Lung (tissue), 12 donors: ENCODE measurements around the gene OGFR. TPM values are rescaled to one million over a fixed set of nuclear protein-coding genes. Genes with fewer than 3 reads are reported as not detected.
"Not testable (repeated sequence)": the region's sequence is repeated elsewhere in the genome, so short reads cannot be mapped to it uniquely, and the experiment has no call there.

Experiments used
- ATAC-seq: fragments of 200-7000 bp; cut with Tn5 transposase; one replicate; pipeline ENCODE4 v1.9.1; 2020; ENCODE audit warnings: moderate number of reproducible peaks; ENCODE audit not compliant: insufficient read depth, low FRiP score
- DNase-seq, 3 donors: peaks; one replicate each; pipeline ENCODE4 v3.0.0-alpha.2; 2013 to 2017
- H3K27ac ChIP-seq, 2 donors: one replicate each; pipeline ENCODE4 v1.5.1; 2013; ENCODE audit warnings: mild to moderate bottlenecking in 2 of 2, moderate library complexity in 2 of 2, control low read depth in 1 of 2, inconsistent platforms in 1 of 2, low read depth in 1 of 2, low read length in 1 of 2
- H3K27me3 ChIP-seq, 3 donors: one replicate each; pipeline ENCODE4 v1.5.1; 2013; ENCODE audit warnings: low read length in 2 of 3; ENCODE audit not compliant: control insufficient read depth in 3 of 3, insufficient read depth in 3 of 3
- H3K36me3 ChIP-seq, 4 donors: one replicate each; pipeline ENCODE4 v1.5.1; 2013; ENCODE audit warnings: low read length in 4 of 4, mild to moderate bottlenecking in 1 of 4, moderate library complexity in 1 of 4; ENCODE audit not compliant: control insufficient read depth in 4 of 4, insufficient read depth in 4 of 4
- H3K4me1 ChIP-seq, 5 donors: one replicate each; pipeline ENCODE4 v1.5.1; 2013; ENCODE audit warnings: low read length in 5 of 5, mild to moderate bottlenecking in 2 of 5, moderate library complexity in 1 of 5; ENCODE audit not compliant: control insufficient read depth in 5 of 5, insufficient read depth in 5 of 5
- H3K4me3 ChIP-seq: one replicate; pipeline ENCODE4 v1.5.1; 2013; ENCODE audit warnings: mild to moderate bottlenecking, control low read depth, moderate library complexity
- H3K9ac ChIP-seq, 2 donors: one replicate each; pipeline ENCODE4 v1.5.1; 2013; ENCODE audit warnings: low read length in 2 of 2, control low read depth in 1 of 2; ENCODE audit not compliant: insufficient read depth in 1 of 2
- H3K9me3 ChIP-seq, 4 donors: one replicate each; pipeline ENCODE4 v1.5.1; 2013; ENCODE audit warnings: low read length in 3 of 4, mild to moderate bottlenecking in 1 of 4, moderate library complexity in 1 of 4; ENCODE audit not compliant: control insufficient read depth in 4 of 4, insufficient read depth in 3 of 4
- WGBS, 2 donors: extraction: QIAGEN DNeasy Blood & Tissue Kit; methylation state at CpG; one replicate each; pipeline ENCODE4 v1.1.7; 2013; 5-methylcytosine and 5-hydroxymethylcytosine counted together
- polyA plus RNA-seq, 2 donors: library from polyadenylated mRNA; stranded (reverse); fragments of 200-250 nt; gene quantifications; one replicate each; pipeline ENCODE4 v1.2.1, GENCODE V29; 2013
- total RNA-seq, 2 donors: library from RNA; depleted of rRNA in 1 of 2; stranded (reverse); fragments of >200 nt in 1 of 2; gene quantifications; one replicate each; pipeline ENCODE4 v1.2.1, GENCODE V29; 2014 to 2021
- TF ChIP-seq, protein P1 (sequence below): IDR thresholded peaks from 2 replicates; pipeline ENCODE4 v1.5.1; 2012; ENCODE audit warnings: mild to moderate bottlenecking; ENCODE audit errors: control extremely low read depth, extremely low read depth
- donor health status: control.
- donor health status: control.
- donor health status: Bipolar disorder and iron deficiency.
- donor health status: healthy.
- donor health status: DM: yes; HTN: yes; CAD: no.

OGFR gene
- total and polyA plus RNA-seq, 4 donors, result 38.0 to 73.1 (median 63.9) TPM

DNA sequence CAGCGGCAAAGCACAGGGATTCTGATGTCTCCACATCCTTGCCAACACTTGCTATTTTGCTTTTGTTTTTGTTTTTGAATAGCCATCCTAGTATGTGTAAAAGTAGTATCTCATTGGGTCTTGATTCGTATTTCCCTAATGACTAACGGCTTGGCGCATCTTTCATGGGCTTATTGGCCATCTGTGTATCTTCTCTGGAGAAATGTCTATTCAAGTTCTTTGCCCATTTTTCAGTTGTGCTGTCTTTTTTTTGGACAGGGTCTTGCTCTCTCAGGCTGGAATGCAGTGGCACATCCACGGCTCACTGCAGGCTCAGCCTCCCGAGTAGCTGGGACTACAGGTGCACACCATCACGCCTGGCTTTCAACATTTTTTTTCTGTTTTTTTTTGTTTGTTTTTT lies 39.5 kb downstream of the OGFR start:
- no peaks in the 10 kb centered on the region for H3K27me3 ChIP-seq
- 97% methylated on average over 7 of the region's 7 CpGs for WGBS, 2 donors
- ATAC-seq (no peak), DNase-seq (no peak)
- TF ChIP-seq, protein P1, sequence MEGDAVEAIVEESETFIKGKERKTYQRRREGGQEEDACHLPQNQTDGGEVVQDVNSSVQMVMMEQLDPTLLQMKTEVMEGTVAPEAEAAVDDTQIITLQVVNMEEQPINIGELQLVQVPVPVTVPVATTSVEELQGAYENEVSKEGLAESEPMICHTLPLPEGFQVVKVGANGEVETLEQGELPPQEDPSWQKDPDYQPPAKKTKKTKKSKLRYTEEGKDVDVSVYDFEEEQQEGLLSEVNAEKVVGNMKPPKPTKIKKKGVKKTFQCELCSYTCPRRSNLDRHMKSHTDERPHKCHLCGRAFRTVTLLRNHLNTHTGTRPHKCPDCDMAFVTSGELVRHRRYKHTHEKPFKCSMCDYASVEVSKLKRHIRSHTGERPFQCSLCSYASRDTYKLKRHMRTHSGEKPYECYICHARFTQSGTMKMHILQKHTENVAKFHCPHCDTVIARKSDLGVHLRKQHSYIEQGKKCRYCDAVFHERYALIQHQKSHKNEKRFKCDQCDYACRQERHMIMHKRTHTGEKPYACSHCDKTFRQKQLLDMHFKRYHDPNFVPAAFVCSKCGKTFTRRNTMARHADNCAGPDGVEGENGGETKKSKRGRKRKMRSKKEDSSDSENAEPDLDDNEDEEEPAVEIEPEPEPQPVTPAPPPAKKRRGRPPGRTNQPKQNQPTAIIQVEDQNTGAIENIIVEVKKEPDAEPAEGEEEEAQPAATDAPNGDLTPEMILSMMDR, result no peak
- no peak overlapping the region for H3K4me3 ChIP-seq
- no peak overlapping the region for H3K27ac ChIP-seq
- H3K36me3 ChIP-seq, result peaks cover 0 to 8% (median under 1%) of the 10 kb centered on the region in 4 donors
- H3K9me3 ChIP-seq, result no peaks in the 10 kb centered on the region
- H3K9ac ChIP-seq, result no peak overlapping the region
- H3K4me1 ChIP-seq, result no peaks in the 10 kb centered on the region

DNA sequence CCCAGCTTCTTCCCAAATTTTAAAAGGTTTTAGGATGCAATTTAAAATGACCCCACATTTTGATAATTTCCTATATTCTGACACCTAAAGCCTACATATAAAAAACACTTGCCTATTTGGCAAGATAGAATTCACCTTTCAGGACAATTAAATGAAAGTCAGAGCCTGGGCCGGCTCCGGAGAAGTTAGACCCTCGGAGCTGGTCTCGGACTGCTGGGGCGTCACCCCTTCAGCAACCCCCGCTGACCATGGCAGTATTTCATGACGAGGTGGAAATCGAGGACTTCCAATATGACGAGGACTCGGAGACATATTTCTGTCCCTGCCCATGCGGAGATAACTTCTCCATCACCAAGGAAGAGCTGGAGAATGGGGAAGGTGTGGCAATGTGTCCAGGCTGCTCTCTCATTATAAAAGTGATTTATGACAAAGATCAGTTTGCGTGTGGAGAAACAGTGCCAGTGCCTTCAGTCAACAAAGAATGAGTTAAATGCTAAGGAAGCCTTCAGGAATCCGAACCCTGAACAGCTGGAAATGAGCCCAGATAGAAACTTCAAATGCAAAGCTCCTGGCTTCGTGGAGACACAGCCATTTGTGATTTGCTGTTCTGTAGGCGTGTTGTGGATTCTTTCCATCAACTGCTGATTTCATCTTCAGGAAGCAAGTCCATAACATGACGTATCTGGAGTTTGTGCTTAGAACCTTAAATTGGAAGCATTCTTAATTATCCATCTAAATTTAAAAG lies 41.0 kb downstream of the OGFR start:
- TF ChIP-seq, protein P1, result no peak
- Histone ChIP-seq H3K9ac (no peak overlapping the region), H3K4me1 (no peaks in the 10 kb centered on the region), H3K9me3 (no peaks in the 10 kb centered on the region), H3K27ac (no peak overlapping the region), H3K36me3 (peaks cover 0 to 8% (median under 1%) of the 10 kb centered on the region in 4 donors), H3K27me3 (no peaks in the 10 kb centered on the region), H3K4me3 (no peak overlapping the region)
- no peak for DNase-seq
- 95 to 96% methylated on average over 16 of the region's 16 CpGs for WGBS, 2 donors
- no peak for ATAC-seq

DNA sequence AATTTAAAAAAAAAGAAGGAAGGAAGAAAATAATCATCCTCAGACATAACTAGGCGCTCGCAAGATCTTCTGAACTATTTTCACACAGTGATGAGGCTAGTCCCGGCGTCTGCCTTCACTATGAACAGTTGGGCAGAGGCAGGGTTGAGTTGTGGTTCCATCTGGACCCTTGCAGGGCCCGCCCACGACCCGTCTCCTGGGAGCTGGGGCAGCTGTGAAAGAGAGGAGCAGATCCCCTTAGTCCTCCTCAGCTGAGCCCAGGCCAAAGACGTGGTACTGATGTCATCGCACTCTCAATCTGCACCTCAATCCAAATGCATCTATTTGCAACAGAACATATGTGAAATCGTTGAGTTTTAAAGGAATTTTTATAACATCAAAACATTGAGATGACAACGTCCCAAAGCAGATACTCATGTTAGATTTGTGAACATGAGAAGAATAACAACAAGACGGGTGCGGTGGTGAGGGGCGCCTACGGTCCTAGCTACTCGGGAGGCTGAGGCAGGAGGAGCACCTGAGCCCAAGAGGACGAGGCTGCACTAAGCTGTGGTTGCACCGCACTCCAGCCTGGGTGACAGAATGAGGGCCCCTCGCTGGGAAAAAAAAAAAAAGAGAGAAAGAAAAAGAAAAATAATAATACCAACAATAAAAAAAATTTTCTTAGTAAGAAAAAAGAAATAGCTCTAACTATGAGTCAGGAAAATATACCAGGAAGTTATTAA lies 41.7 kb downstream of the OGFR start:
- 93 to 95% methylated on average over 19 of the region's 19 CpGs for WGBS, 2 donors
- no peak for DNase-seq

DNA sequence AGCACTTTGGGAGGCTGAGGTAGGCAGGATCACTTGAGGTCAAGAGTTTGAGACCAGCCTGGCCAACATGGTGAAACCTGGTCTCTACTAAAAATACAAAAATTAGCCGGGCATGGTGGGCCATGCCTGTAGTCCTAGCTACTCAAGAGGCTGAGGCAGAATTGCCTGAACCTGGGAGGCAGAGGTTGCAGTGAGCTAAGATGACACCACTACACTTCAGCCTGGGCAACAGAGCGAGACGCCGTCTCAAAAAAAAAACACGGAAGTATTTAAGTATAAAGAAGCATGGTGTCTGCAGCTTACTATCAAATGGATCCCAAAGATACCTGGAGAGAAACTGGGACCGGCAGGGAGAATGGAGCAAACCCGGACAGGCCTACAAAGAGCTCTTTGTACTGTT lies 44.3 kb downstream of the OGFR start:
- not testable (repeated sequence) for ATAC-seq, H3K4me1 ChIP-seq, H3K9me3 ChIP-seq, H3K9ac ChIP-seq, H3K27me3 ChIP-seq, H3K27ac ChIP-seq, DNase-seq, H3K4me3 ChIP-seq
- peaks cover 0 to 12% (median 8%) of the 10 kb centered on the region in 4 donors for H3K36me3 ChIP-seq
- WGBS, 2 donors, result 95% methylated on average over 7 of the region's 7 CpGs

More for the DNA sequence above, 41.7 kb downstream of the OGFR start:
- Histone ChIP-seq H3K27me3 (no peaks in the 10 kb centered on the region), H3K36me3 (peaks cover 0 to 5% (median 2%) of the 10 kb centered on the region in 4 donors), H3K9ac (no peak overlapping the region), H3K4me1 (no peaks in the 10 kb centered on the region), H3K27ac (no peak overlapping the region), H3K9me3 (no peaks in the 10 kb centered on the region), H3K4me3 (no peak overlapping the region)
- TF ChIP-seq, protein P1, result no peak
- ATAC-seq, result no peak
